BLaER1 treated with 17β-estradiol and CSF1 and Interleukin-3, amounts not matched to agents 10 nM and 100 nM (cell line): Measurements from ENCODE around the gene PARVB.

Experiments used
- H3K27ac ChIP-seq, 11 experiments: shearing (Covaris generic); formaldehyde crosslinking; 2 replicates each; pipeline ENCODE4 v1.8.1; 2022
- H3K27me3 ChIP-seq, 11 experiments: shearing (Covaris generic); formaldehyde crosslinking; 2 replicates each; pipeline ENCODE4 v1.8.1; 2022
- H3K36me3 ChIP-seq, 11 experiments: shearing (Covaris generic); formaldehyde crosslinking; 2 replicates each; pipeline ENCODE4 v1.8.1; 2022
- H3K4me1 ChIP-seq, 10 experiments: shearing (Covaris generic); formaldehyde crosslinking; 2 replicates each; pipeline ENCODE4 v1.8.1; 2022
- H3K4me2 ChIP-seq, 11 experiments: shearing (Covaris generic); formaldehyde crosslinking; 2 replicates each; pipeline ENCODE4 v1.8.1; 2022
- H3K4me3 ChIP-seq, 10 experiments: shearing (Covaris generic); formaldehyde crosslinking; 2 replicates each; pipeline ENCODE4 v1.8.1; 2022
- H3K9ac ChIP-seq, 11 experiments: shearing (Covaris generic); formaldehyde crosslinking; 2 replicates each; pipeline ENCODE4 v1.8.1; 2022
- H3K9me3 ChIP-seq, 11 experiments: shearing (Covaris generic); formaldehyde crosslinking; replicated peaks in 1 of 11; 2 replicates each; pipeline ENCODE4 v1.8.1; 2022
- H4K20me1 ChIP-seq, 11 experiments: shearing (Covaris generic); formaldehyde crosslinking; 2 replicates each; pipeline ENCODE4 v1.8.1; 2022
- Cebpa-rat ChIP-seq, 11 experiments: shearing (Covaris generic); IDR thresholded peaks; 2 replicates each; pipeline ENCODE4 v1.8.1; 2022

PARVB gene

DNA sequence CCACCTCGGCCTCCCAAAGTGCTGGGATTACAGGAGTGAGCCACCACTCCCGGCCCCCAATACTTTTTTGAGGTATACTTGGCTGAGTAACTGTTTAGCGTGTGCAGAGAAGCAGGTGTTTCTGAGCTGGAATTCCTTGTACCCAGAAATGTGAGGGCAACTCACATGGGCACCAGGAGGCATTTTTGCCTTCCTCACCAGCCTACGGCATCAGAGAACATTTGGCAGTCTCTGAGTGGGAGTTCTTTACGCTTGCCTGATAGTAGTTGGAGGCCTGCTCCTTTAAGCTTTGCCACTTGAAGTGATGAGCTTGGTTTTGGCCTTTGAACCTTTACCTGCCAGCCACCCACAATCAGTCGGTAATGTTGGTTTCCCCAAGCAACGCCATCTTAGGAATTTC, 9.2 kb downstream of the PARVB start:
- Histone ChIP-seq H3K36me3 (no peaks in the 10 kb centered on the region), H3K4me2 (no peak overlapping the region), H3K27ac (no peak overlapping the region), H3K9me3 (no peaks in the 10 kb centered on the region), H3K4me1 (peaks cover 13 to 36% (median 19%) of the 10 kb centered on the region in 10 experiments), H3K4me3 (no peak overlapping the region), H3K27me3 (no peaks in the 10 kb centered on the region), H4K20me1 (peaks cover 0 to 56% (median 0%) of the 10 kb centered on the region in 11 experiments; a peak in 6 of 22 replicates), H3K9ac (no peak overlapping the region)
- TF ChIP-seq Cebpa-rat (IDR thresholded peaks at IDR 0.05): no peak

DNA sequence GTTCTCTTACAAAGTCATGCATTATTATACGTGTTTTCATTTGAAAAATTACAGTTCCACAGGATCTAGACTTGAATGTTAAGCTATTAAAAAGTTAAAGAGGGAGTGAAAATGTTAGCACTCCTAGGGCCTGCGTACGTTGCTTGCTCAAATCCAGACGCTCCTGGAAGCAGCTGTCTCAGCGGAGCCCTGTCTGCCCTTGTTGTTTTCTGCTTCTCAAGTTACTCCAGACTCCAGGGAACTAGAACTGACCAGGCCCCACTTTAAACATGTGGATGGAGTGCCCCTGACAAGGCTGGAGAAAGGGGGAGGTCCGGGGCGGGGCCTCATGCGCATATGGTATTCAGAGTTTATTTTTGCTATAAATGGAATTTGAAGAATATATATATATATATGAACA, 9.6 kb downstream of the PARVB start:
- H3K9me3 ChIP-seq: no peaks in the 10 kb centered on the region
- H3K4me3 ChIP-seq: no peak overlapping the region
- H3K4me2 ChIP-seq: no peak overlapping the region
- H3K9ac ChIP-seq: no peak overlapping the region
- peaks cover 13 to 32% (median 20%) of the 10 kb centered on the region in 10 experiments for H3K4me1 ChIP-seq
- no peak for TF ChIP-seq Cebpa-rat (IDR thresholded peaks at IDR 0.05)
- 0 out of 22 replicates have a peak, but pooled peaks cover 0 to under 1% (median 0%) of the 10 kb centered on the region in 11 experiments for H3K27me3 ChIP-seq
- no peak overlapping the region for H3K27ac ChIP-seq
- no peaks in the 10 kb centered on the region for H3K36me3 ChIP-seq
- H4K20me1 ChIP-seq: peaks cover 0 to 60% (median 0%) of the 10 kb centered on the region in 11 experiments; a peak in 6 of 22 replicates

DNA sequence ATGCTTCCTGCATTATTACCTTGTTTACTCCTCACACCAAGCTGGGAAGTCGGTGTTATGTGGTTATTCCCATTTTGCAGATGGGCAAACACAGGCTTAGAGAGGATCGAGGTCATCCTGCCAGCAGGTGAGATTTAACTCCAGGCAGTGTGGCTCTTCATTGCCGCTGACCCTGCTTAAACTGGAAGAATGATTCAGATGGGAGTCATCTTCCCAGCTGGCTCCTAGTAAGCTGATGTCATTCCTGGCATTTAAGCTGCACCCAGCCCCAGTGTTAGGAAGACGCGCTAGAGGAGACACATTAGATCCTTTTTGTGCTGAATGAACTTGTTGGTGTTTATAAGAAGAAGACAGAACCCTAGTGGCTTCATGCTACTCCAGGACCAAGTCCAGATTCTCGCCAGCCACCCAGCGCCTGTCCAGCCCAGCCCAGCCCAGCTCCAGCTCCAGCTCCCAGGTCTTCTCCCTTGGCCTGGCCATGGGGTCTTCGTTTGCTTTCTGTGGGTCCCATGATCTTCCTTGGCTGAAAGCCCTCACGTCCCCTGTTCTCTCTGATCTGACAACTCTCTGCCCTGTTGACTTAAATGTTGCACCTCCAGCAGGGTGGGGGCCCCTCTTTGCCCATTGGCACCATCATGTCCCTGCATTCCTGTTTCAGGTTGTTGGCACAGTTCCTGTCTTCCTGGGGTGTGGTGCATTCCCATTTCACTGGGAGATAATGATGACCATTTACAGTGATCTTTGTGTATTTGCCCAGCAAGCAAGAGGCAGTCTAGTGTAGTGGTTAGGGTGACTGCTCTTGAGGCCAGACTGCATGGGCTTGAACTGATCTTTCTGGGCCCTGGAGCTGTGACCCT, 13.6 kb downstream of the PARVB start:
- Histone ChIP-seq H3K36me3 (no peaks in the 10 kb centered on the region), H3K9me3 (peaks cover 0 to 4% (median 0%) of the 10 kb centered on the region in 11 experiments; a peak in 1 of 22 replicates), H3K4me1 (peaks cover 11 to 36% (median 23%) of the 10 kb centered on the region in 10 experiments), H3K4me3 (no peak overlapping the region), H3K4me2 (no peak overlapping the region), H3K9ac (no peak overlapping the region), H4K20me1 (peaks cover 6 to 83% (median 13%) of the 10 kb centered on the region in 11 experiments; a peak in 13 of 22 replicates), H3K27me3 (peaks cover 0 to 20% (median 12%) of the 10 kb centered on the region in 11 experiments; a peak in 13 of 22 replicates), H3K27ac (no peak overlapping the region)
- TF ChIP-seq Cebpa-rat (IDR thresholded peaks at IDR 0.05): no peak

DNA sequence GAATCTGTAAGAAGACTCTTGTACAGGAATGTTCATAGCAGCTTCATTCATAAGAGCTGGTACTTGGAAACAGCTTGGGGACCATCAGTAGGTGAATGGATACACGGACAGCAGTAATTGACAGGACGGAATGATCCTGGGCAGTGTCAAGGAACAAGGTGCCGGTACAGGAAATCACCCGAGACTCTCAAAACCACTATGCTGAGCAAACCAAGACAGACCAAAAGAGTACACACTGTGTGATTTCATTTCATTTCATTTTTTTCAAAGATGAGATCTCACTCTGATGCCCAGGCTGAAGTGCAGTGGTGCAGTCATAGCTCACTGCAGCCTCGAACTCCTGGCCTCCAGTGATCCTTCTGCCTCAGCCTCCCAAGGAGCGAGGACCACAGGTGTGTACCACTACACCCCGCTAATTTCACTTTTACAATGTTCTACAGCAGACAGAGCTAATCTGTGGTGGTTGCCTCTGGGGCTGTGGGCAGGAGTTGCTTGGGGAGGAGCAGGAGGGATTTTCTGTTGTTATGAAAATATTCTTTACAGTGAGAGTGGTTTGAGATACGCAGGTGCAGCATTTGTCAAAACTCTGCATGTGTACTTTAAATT, 15.6 kb downstream of the PARVB start:
- TF ChIP-seq Cebpa-rat (IDR thresholded peaks at IDR 0.05): no peak
- peaks cover 6 to 87% (median 24%) of the 10 kb centered on the region in 11 experiments; a peak in 14 of 22 replicates for H4K20me1 ChIP-seq

DNA sequence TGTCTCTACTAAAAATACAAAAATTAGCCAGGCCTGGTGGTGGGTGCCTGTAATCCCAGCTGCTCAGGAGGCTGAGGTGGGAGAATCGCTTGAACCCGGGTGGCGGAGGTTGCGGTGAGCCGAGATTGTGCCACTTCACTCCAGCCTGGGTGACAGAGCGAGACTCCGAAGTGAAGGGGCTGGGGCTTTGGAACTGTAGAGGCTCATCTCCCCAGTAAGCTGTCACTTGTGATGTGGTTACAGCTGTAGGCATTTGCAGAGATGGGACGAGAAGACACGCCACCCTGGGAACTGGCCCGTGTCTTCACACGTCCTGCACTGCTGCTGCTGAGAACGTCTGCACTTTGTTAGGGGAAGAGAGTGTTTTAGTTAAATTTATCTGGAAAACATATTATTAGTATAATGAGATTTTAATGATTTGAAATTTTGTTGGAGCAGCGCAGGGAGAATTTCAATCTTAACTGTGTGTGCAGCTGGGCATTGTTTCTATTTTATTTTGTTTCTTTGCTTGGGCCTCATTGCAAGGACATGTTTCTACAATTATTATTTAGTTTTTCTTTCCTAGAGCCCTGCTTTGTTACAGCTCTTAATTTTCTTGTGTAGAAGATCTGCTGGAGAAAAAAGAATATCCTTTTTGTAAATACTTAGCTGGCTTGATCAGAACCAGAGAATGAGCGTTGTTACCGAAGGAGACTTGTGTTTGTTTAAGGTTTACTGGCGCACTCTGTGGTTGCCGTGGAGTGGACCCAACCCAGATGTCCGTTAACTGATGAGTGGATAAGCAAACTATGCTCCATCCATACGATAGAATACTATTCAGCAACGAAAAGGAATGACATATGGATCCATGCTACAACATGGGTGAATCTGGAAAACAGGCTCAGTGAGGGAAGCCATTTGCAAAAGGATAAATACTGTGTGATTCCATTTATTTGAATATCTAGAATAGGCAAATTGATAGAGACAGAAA, 18.4 kb downstream of the PARVB start:
- H3K9ac ChIP-seq: no peak overlapping the region
- peak in 3 of 11 experiments; percentile 19 to 63 (median 53); a peak in 3 of 22 replicates for TF ChIP-seq Cebpa-rat (IDR thresholded peaks at IDR 0.05)
- peaks cover 17 to 52% (median 41%) of the 10 kb centered on the region in 11 experiments for H3K27me3 ChIP-seq
- peaks cover 0 to 15% (median 0%) of the 10 kb centered on the region in 11 experiments; a peak in 2 of 22 replicates for H3K36me3 ChIP-seq
- H3K27ac ChIP-seq: peak overlapping the region in 4 of 11 experiments; percentile 19 to 57 (median 42); a peak in 6 of 22 replicates
- no peak overlapping the region for H3K4me3 ChIP-seq
- H3K4me2 ChIP-seq: peak overlapping the region; percentile 35 to 78 (median 59); a peak in 20 of 22 replicates
- peaks cover 15 to 99% (median 24%) of the 10 kb centered on the region in 11 experiments; a peak in 15 of 22 replicates for H4K20me1 ChIP-seq
- H3K9me3 ChIP-seq: peaks cover 0 to 10% (median 7%) of the 10 kb centered on the region in 11 experiments; a peak in 12 of 22 replicates
- peaks cover 21 to 61% (median 45%) of the 10 kb centered on the region in 10 experiments for H3K4me1 ChIP-seq

More for the DNA sequence above, 15.6 kb downstream of the PARVB start:
- Histone ChIP-seq H3K27me3 (peaks cover 12 to 39% (median 29%) of the 10 kb centered on the region in 11 experiments), H3K4me2 (peak overlapping the region in 7 of 11 experiments; percentile 2 to 63 (median 38); a peak in 10 of 22 replicates), H3K27ac (no peak overlapping the region), H3K36me3 (no peaks in the 10 kb centered on the region), H3K9me3 (peaks cover 0 to 4% (median 0%) of the 10 kb centered on the region in 11 experiments; a peak in 1 of 22 replicates), H3K9ac (no peak overlapping the region), H3K4me1 (peaks cover 21 to 55% (median 42%) of the 10 kb centered on the region in 10 experiments), H3K4me3 (no peak overlapping the region)

DNA sequence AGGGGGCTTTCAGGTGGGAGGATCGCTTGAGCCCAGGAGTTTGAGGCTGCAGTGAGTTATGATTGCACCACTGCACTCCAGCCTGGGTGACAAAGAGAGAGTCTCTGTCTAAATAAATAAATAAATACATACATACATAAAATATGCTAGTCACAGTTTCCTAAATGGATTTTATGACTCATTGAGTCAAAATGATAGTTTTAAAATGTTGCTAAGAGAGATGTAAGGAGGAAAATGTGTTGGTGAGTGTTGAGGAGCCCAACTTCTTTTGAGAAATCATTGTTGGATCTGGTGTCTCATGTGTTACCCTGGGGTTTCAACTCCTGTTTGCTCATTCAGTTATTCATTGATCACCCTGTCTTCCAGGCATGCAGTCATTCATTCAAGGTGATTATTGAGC, 21.0 kb downstream of the PARVB start:
- Histone ChIP-seq H3K36me3 (peaks cover 0 to 15% (median 0%) of the 10 kb centered on the region in 11 experiments; a peak in 2 of 22 replicates), H3K9me3 (peaks cover 0 to 10% (median 7%) of the 10 kb centered on the region in 11 experiments; a peak in 12 of 22 replicates), H3K4me3 (no peak overlapping the region), H4K20me1 (peaks cover 18 to 98% (median 24%) of the 10 kb centered on the region in 11 experiments; a peak in 17 of 22 replicates), H3K4me2 (peak overlapping the region in 5 of 11 experiments; percentile 69 to 78 (median 73); a peak in 9 of 22 replicates), H3K4me1 (peaks cover 21 to 65% (median 51%) of the 10 kb centered on the region in 10 experiments; a peak in 19 of 20 replicates), H3K9ac (no peak overlapping the region), H3K27me3 (peaks cover 17 to 64% (median 45%) of the 10 kb centered on the region in 11 experiments), H3K27ac (no peak overlapping the region)
- no peak for TF ChIP-seq Cebpa-rat (IDR thresholded peaks at IDR 0.05)

DNA sequence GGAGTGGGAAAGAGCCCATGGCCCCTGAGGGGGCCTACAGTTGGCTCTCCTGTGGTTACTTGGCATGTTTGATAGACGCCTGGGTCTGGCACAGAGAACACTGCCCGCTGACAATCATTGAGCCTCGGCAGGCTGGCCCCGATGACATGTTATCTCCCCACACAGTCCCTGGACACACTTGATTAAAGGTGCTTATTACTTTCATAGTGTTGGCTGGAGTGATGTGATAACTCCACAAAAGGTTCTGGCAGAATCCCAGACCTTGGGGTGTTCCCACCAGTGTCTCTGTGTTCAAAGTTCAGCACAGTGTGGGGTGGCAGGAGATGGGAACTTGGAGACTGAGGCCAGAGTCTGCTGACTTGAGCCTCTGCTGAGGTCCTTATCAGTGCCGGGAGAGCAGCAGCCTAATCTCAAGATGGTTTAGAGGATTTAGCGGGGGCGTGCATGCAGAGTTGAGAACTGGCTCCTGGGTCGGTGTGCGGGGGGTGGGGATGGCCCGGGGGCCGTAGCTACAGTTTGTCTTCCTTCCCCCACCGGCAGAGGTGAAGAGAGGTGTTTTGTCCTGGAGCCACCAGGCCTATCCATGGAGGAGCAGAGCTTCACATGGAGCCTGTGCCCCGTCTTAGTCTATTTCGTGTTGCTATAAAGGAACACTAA, 22.5 kb downstream of the PARVB start:
- H3K9ac ChIP-seq: no peak overlapping the region
- H3K27ac ChIP-seq: no peak overlapping the region
- H3K4me2 ChIP-seq: peak overlapping the region in 3 of 11 experiments; percentile 21 to 31 (median 23); a peak in 2 of 22 replicates
- peaks cover 0 to 17% (median 0%) of the 10 kb centered on the region in 11 experiments; a peak in 3 of 22 replicates for H3K36me3 ChIP-seq
- TF ChIP-seq Cebpa-rat (IDR thresholded peaks at IDR 0.05): no peak
- peaks cover 24 to 74% (median 57%) of the 10 kb centered on the region in 11 experiments for H3K27me3 ChIP-seq
- H3K9me3 ChIP-seq: peaks cover 0 to 10% (median 7%) of the 10 kb centered on the region in 11 experiments; a peak in 11 of 22 replicates
- H4K20me1 ChIP-seq: peaks cover 13 to 99% (median 29%) of the 10 kb centered on the region in 11 experiments; a peak in 21 of 22 replicates
- no peak overlapping the region for H3K4me3 ChIP-seq
- peaks cover 28 to 73% (median 60%) of the 10 kb centered on the region in 10 experiments; a peak in 19 of 20 replicates for H3K4me1 ChIP-seq
